Amniotic stem cell (primary cell): ENCODE results near the gene OR2A5.
"Not testable (repeated sequence)": the region's sequence is repeated elsewhere in the genome, so short reads cannot be mapped to it uniquely, and the experiment has no call there.

Experiments used
- DNase-seq: peaks from one replicate; lab custom pipeline; 2025; lab: John Stamatoyannopoulos, UW

The OR2A5 gene

GRCh38 chr7:144035385-144035784, 13.4 kb upstream of the OR2A5 start:
- no peak for DNase-seq

- DNase-seq, result no peak
These were observed 12.4 kb upstream of the OR2A5 start for GRCh38 chr7:144036302-144036885.

- DNase-seq, result no peak
These were observed 11.2 kb upstream of the OR2A5 start for GRCh38 chr7:144037414-144038035.

GRCh38 chr7:144038887-144039286, 9.9 kb upstream of the OR2A5 start:
- no peak for DNase-seq

- no peak for DNase-seq
These were observed 743 bp downstream of the OR2A5 start for GRCh38 chr7:144049491-144049890.

GRCh38 chr7:144050093-144050492, 1.3 kb downstream of the OR2A5 start:
- DNase-seq, result peak; percentile 30

GRCh38 chr7:144050884-144051283, 2.1 kb downstream of the OR2A5 start:
- not testable (repeated sequence) for DNase-seq

GRCh38 chr7:144057954-144058353, 9.2 kb downstream of the OR2A5 start:
- peak; percentile 11 for DNase-seq

GRCh38 chr7:144063710-144064109, 15.0 kb downstream of the OR2A5 start:
- no peak for DNase-seq

GRCh38 chr7:144069511-144069910, 20.8 kb downstream of the OR2A5 start, which contains the start of gene OR2A25:
TSS of gene OR2A25 (plus strand) at chr7:144069811. CDS start at chr7:144074220, 4,409 bp downstream.
- DNase-seq, result no peak

- DNase-seq, result no peak
These were observed 21.2 kb downstream of the OR2A5 start for GRCh38 chr7:144069953-144070352.

GRCh38 chr7:144074374-144074773, 25.6 kb downstream of the OR2A5 start:
- DNase-seq, result no peak

GRCh38 chr7:144085978-144086377, 37.2 kb downstream of the OR2A5 start, which contains the start of gene OR2A12:
TSS of gene OR2A12 (plus strand) at chr7:144086278. CDS start at chr7:144095108, 8,830 bp downstream.
- no peak for DNase-seq

- no peak for DNase-seq
These were observed 38.0 kb downstream of the OR2A5 start for GRCh38 chr7:144086730-144087129.

- no peak for DNase-seq
These were observed 38.5 kb downstream of the OR2A5 start for GRCh38 chr7:144087230-144087629.

GRCh38 chr7:144090667-144091066, 41.9 kb downstream of the OR2A5 start:
- no peak for DNase-seq

GRCh38 chr7:144098776-144099175, 50.0 kb downstream of the OR2A5 start:
- DNase-seq, result no peak

GRCh38 chr7:144100607-144101006, 51.9 kb downstream of the OR2A5 start:
- DNase-seq, result no peak

GRCh38 chr7:144102041-144102440, 53.3 kb downstream of the OR2A5 start:
- no peak for DNase-seq

GRCh38 chr7:144105211-144105610, 56.5 kb downstream of the OR2A5 start:
- DNase-seq, result no peak
